ENCODE data around the gene ITM2B. TPM values are rescaled to one million over a fixed set of nuclear protein-coding genes. Genes with fewer than 3 reads are reported as not detected.

ITM2B gene
- total and polyA plus RNA-seq, 4 donors: 371 to 853 (median 469) TPM

- peaks cover 0 to 8% (median under 1%) of the 10 kb centered on the region in 4 donors for H3K36me3 ChIP-seq (ENCODE audit: control insufficient read depth in 4 of 4, insufficient read depth in 4 of 4, low read length in 4 of 4)
- peak overlapping the region; percentile 100 for H3K27ac ChIP-seq (ENCODE audit: low read depth in 1 of 2, low read length in 1 of 2)
- no peaks in the 10 kb centered on the region for H3K27me3 ChIP-seq (ENCODE audit: control insufficient read depth in 3 of 3, insufficient read depth in 3 of 3, low read length in 2 of 3)
- no peak for TF ChIP-seq CTCF (IDR thresholded peaks at IDR 0.05; ENCODE audit: control extremely low read depth, extremely low read depth)
- ATAC-seq (ENCODE audit: insufficient read depth, low FRiP score) (peak; percentile 9), DNase-seq (peak in 1 of 3 donors; percentile 84)
- peak overlapping the region; percentile 98 for H3K9ac ChIP-seq (ENCODE audit: insufficient read depth in 1 of 2, low read length in 2 of 2)
- H3K4me1 ChIP-seq (ENCODE audit: control insufficient read depth in 5 of 5, insufficient read depth in 5 of 5, low read length in 5 of 5): peaks cover 5 to 41% (median 18%) of the 10 kb centered on the region in 5 donors
- H3K9me3 ChIP-seq (ENCODE audit: control insufficient read depth in 4 of 4, insufficient read depth in 3 of 4, low read length in 3 of 4): no peaks in the 10 kb centered on the region
- 1% methylated on average over 12 of the region's 12 CpGs for WGBS, 2 donors
- H3K4me3 ChIP-seq: peak overlapping the region; percentile 96
These were observed 983 bp downstream of the ITM2B start for GRCh38 chr13:48233889-48234488.

- Histone ChIP-seq H3K9me3 (ENCODE audit: control insufficient read depth in 4 of 4, insufficient read depth in 3 of 4, low read length in 3 of 4) (no peaks in the 10 kb centered on the region), H3K27me3 (ENCODE audit: control insufficient read depth in 3 of 3, insufficient read depth in 3 of 3, low read length in 2 of 3) (no peaks in the 10 kb centered on the region), H3K9ac (ENCODE audit: insufficient read depth in 1 of 2, low read length in 2 of 2) (peak overlapping the region in 1 of 2 donors; percentile 98), H3K27ac (ENCODE audit: low read depth in 1 of 2, low read length in 1 of 2) (peak overlapping the region in 1 of 2 donors; percentile 85), H3K4me1 (ENCODE audit: control insufficient read depth in 5 of 5, insufficient read depth in 5 of 5, low read length in 5 of 5) (peaks cover 9 to 41% (median 19%) of the 10 kb centered on the region in 5 donors), H3K36me3 (ENCODE audit: control insufficient read depth in 4 of 4, insufficient read depth in 4 of 4, low read length in 4 of 4) (peaks cover 2 to 8% (median 5%) of the 10 kb centered on the region in 4 donors), H3K4me3 (no peak overlapping the region)
- no peak for ATAC-seq (ENCODE audit: insufficient read depth, low FRiP score)
- 6 to 20% methylated on average over 7 of the region's 7 CpGs for WGBS, 2 donors
- TF ChIP-seq CTCF (IDR thresholded peaks at IDR 0.05; ENCODE audit: control extremely low read depth, extremely low read depth): no peak
- peak in 2 of 3 donors; percentile 71 to 78 for DNase-seq
These were observed 1.7 kb downstream of the ITM2B start for GRCh38 chr13:48234566-48235340.

- H3K4me1 ChIP-seq (ENCODE audit: control insufficient read depth in 5 of 5, insufficient read depth in 5 of 5, low read length in 5 of 5): peaks cover 9 to 41% (median 19%) of the 10 kb centered on the region in 5 donors
- no peak for ATAC-seq (ENCODE audit: insufficient read depth, low FRiP score)
- WGBS, 2 donors: 10 to 17% methylated on average over 7 of the region's 7 CpGs
These were observed 2.5 kb downstream of the ITM2B start for GRCh38 chr13:48235341-48236135.

More at GRCh38 chr13:48235341-48236135, 2.5 kb downstream of the ITM2B start:
- H3K9ac ChIP-seq (ENCODE audit: insufficient read depth in 1 of 2, low read length in 2 of 2): peak overlapping the region in 1 of 2 donors; percentile 98
- DNase-seq: peak in 2 of 3 donors; percentile 50 to 60
- H3K4me3 ChIP-seq: peak overlapping the region; percentile 13
- H3K27me3 ChIP-seq (ENCODE audit: control insufficient read depth in 3 of 3, insufficient read depth in 3 of 3, low read length in 2 of 3): no peaks in the 10 kb centered on the region
- no peak for TF ChIP-seq CTCF (IDR thresholded peaks at IDR 0.05; ENCODE audit: control extremely low read depth, extremely low read depth)
- no peaks in the 10 kb centered on the region for H3K9me3 ChIP-seq (ENCODE audit: control insufficient read depth in 4 of 4, insufficient read depth in 3 of 4, low read length in 3 of 4)
- peaks cover 2 to 8% (median 5%) of the 10 kb centered on the region in 4 donors for H3K36me3 ChIP-seq (ENCODE audit: control insufficient read depth in 4 of 4, insufficient read depth in 4 of 4, low read length in 4 of 4)
- peak overlapping the region; percentile 75 to 85 for H3K27ac ChIP-seq (ENCODE audit: low read depth in 1 of 2, low read length in 1 of 2)
